Liver (tissue), 9 donors: Measurements from ENCODE around the gene LMF1. TPM values are rescaled to one million over a fixed set of nuclear protein-coding genes. Genes with fewer than 3 reads are reported as not detected.
A peak's percentile ranks its signal among the peaks of the same experiment; 100 is the strongest.

Experiments used
- DNase-seq: peaks from one replicate; pipeline ENCODE4 v3.0.0-alpha.2; 2017; ENCODE audit warnings: low spot score
- H3K27ac ChIP-seq, 2 donors: one replicate each; pipeline ENCODE4 v1.7.0; 2013; ENCODE audit warnings: inconsistent platforms in 2 of 2, low read length in 2 of 2, control low read depth in 1 of 2, low read depth in 1 of 2, mild to moderate bottlenecking in 1 of 2
- H3K27me3 ChIP-seq, 4 donors: one replicate each; pipeline versions ENCODE4 v1.6.1 to v1.7.0; 2013; ENCODE audit warnings: low read length in 3 of 4, inconsistent platforms in 1 of 4, mild to moderate bottlenecking in 1 of 4, moderate library complexity in 1 of 4; ENCODE audit not compliant: control insufficient read depth in 4 of 4, insufficient read depth in 4 of 4
- H3K36me3 ChIP-seq, 4 donors: one replicate each; pipeline versions ENCODE4 v1.6.1 to v1.7.0; 2013; ENCODE audit warnings: low read length in 3 of 4, mild to moderate bottlenecking in 3 of 4, low read depth in 1 of 4, moderate library complexity in 1 of 4; ENCODE audit not compliant: control insufficient read depth in 4 of 4, insufficient read depth in 3 of 4
- H3K4me1 ChIP-seq, 4 donors: one replicate each; pipeline versions ENCODE4 v1.6.1 to v1.7.0; 2013; ENCODE audit warnings: low read length in 3 of 4, mild to moderate bottlenecking in 3 of 4, moderate library complexity in 1 of 4; ENCODE audit not compliant: control insufficient read depth in 4 of 4, insufficient read depth in 4 of 4
- H3K4me3 ChIP-seq, 3 donors: one replicate each; pipeline versions ENCODE4 v1.6.1 to v1.7.0; 2013; ENCODE audit warnings: low read length in 3 of 3, control low read depth in 1 of 3, low read depth in 1 of 3, mild to moderate bottlenecking in 1 of 3
- H3K9ac ChIP-seq, 2 donors: one replicate each; pipeline ENCODE4 v1.7.0; 2013; ENCODE audit warnings: low read length in 2 of 2, mild to moderate bottlenecking in 2 of 2, moderate library complexity in 2 of 2, control low read depth in 1 of 2, low read depth in 1 of 2
- H3K9me3 ChIP-seq, 4 donors: one replicate each; pipeline versions ENCODE4 v1.6.1 to v1.7.0; 2013; ENCODE audit warnings: low read length in 3 of 4; ENCODE audit not compliant: control insufficient read depth in 4 of 4
- EGR1 ChIP-seq, 2 donors: IDR thresholded peaks; 2 replicates each; pipeline ENCODE4 v1.6.1; 2016 to 2018; ENCODE audit warnings: antibody characterized with exemption in 2 of 2, low read depth in 2 of 2
- FOXA2 ChIP-seq: IDR thresholded peaks from 2 replicates; pipeline ENCODE4 v1.6.1; 2016; ENCODE audit warnings: antibody characterized with exemption
- HNF4A ChIP-seq, 2 donors: conservative IDR thresholded peaks; 2 replicates each; pipeline ENCODE4 v1.6.1; 2016; ENCODE audit warnings: antibody characterized with exemption in 2 of 2, mild to moderate bottlenecking in 2 of 2
- JUND ChIP-seq, 2 donors: IDR thresholded peaks; 2 replicates each; pipeline ENCODE4 v1.6.1; 2016; ENCODE audit warnings: antibody characterized with exemption in 2 of 2
- RAD21 ChIP-seq, 2 donors: IDR thresholded peaks; 2 replicates each; pipeline ENCODE4 v1.6.1; 2016; ENCODE audit warnings: antibody characterized with exemption in 2 of 2, mild to moderate bottlenecking in 2 of 2
- SP1 ChIP-seq: IDR thresholded peaks from 2 replicates; pipeline ENCODE4 v1.6.1; 2018; ENCODE audit warnings: antibody characterized with exemption, mild to moderate bottlenecking
- TAF1 ChIP-seq: conservative IDR thresholded peaks from 2 replicates; pipeline ENCODE4 v1.6.1; 2016; ENCODE audit warnings: antibody characterized with exemption, mild to moderate bottlenecking
- YY1 ChIP-seq: IDR thresholded peaks from 2 replicates; pipeline ENCODE4 v1.6.1; 2016; ENCODE audit warnings: antibody characterized with exemption, mild to moderate bottlenecking
- WGBS: extraction: QIAGEN DNeasy Blood & Tissue Kit; methylation state at CpG from one replicate; pipeline ENCODE4 v1.1.7; 2013; 5-methylcytosine and 5-hydroxymethylcytosine counted together
- polyA plus RNA-seq, 2 donors: library from polyadenylated mRNA; stranded (reverse) in 1 of 2; unstranded in 1 of 2; fragments of 200-250 nt in 1 of 2; fragments of >200 nt in 1 of 2; fragmentation: Nextera tagmentation in 1 of 2; extraction: Ambion mirVana in 1 of 2; gene quantifications; one replicate each; pipeline versions ENCODE4 v1.2.1 to v1.2.3, GENCODE V29; 2013 to 2015
- total RNA-seq, 2 donors: library from RNA; depleted of rRNA; stranded (reverse); fragments of >200 nt; gene quantifications; one replicate each; pipeline ENCODE4 v1.2.3, GENCODE V29; 2014
- TF ChIP-seq, protein P1 (sequence below): IDR thresholded peaks from 2 replicates; pipeline ENCODE4 v1.6.1; 2016; ENCODE audit warnings: antibody characterized with exemption
- TF ChIP-seq, protein P2 (sequence below): IDR thresholded peaks from 2 replicates; pipeline ENCODE4 v1.6.1; 2016; ENCODE audit warnings: antibody characterized with exemption
- TF ChIP-seq, protein P3 (sequence below): IDR thresholded peaks from 2 replicates; pipeline ENCODE4 v1.6.1; 2016; ENCODE audit warnings: antibody characterized with exemption, mild to moderate bottlenecking
- donor health status: healthy.
- donor health status: healthy.
- donor health status: healthy.
- donor health status: healthy.
- donor health status: healthy.

The LMF1 gene
- total and polyA plus RNA-seq, 4 donors = 8.8 to 24.3 (median 12.6) TPM

DNA sequence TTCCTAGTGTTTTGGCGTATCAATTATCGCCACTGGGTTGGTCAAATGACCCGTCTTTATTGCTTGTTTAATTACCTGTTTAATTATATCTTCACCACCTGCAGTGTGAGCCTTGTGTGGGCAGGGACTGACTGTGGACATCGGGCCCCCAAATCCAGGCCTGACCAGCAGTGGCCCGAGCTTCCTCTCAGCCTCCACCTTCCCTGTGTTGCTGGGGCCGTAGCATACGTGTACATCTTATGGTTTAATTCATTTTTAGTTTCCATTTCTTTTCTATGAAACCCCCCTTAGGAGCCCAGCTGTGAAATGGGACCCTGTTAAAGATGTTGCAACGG, 1.2 kb upstream of the LMF1 start:
- H3K27ac ChIP-seq = no peak overlapping the region
- no peaks in the 10 kb centered on the region for H3K27me3 ChIP-seq
- DNase-seq = no peak
- H3K9ac ChIP-seq = no peak overlapping the region
- H3K4me3 ChIP-seq = no peak overlapping the region
- peaks cover 0 to 3% (median 0%) of the 10 kb centered on the region in 4 donors for H3K36me3 ChIP-seq
- H3K9me3 ChIP-seq = no peaks in the 10 kb centered on the region
- WGBS = 90% methylated on average over 8 of the region's 8 CpGs
- TF ChIP-seq FOXA2 (no peak), SP1 (no peak)
- TF ChIP-seq, protein P1, sequence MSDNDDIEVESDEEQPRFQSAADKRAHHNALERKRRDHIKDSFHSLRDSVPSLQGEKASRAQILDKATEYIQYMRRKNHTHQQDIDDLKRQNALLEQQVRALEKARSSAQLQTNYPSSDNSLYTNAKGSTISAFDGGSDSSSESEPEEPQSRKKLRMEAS = no peak
- H3K4me1 ChIP-seq = peaks cover 4 to 17% (median 9%) of the 10 kb centered on the region in 4 donors

DNA sequence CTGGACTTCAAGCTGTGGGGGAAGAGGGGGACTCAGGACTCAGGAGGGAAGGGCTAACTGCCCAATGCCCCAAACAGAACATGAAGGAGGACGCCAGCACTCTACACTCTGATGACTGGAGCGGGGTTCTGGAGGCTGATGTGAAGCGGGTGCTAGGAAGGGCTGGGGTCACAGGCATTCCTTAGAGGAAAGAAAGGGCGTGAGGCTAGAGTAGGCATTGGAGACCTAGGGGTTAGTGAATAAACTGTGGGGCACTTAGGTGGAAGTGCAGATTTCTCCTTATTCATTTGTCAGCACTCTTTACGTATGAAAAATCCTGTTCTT, 760 bp upstream of the LMF1 start:
- WGBS = 95% methylated on average over 5 of the region's 5 CpGs
- DNase-seq = no peak
- Histone ChIP-seq H3K4me3 (no peak overlapping the region), H3K27me3 (no peaks in the 10 kb centered on the region), H3K27ac (no peak overlapping the region), H3K9me3 (no peaks in the 10 kb centered on the region), H3K36me3 (peaks cover 0 to 4% (median 1%) of the 10 kb centered on the region in 4 donors), H3K4me1 (peaks cover 4 to 17% (median 9%) of the 10 kb centered on the region in 4 donors), H3K9ac (no peak overlapping the region)
- TF ChIP-seq, protein P2, sequence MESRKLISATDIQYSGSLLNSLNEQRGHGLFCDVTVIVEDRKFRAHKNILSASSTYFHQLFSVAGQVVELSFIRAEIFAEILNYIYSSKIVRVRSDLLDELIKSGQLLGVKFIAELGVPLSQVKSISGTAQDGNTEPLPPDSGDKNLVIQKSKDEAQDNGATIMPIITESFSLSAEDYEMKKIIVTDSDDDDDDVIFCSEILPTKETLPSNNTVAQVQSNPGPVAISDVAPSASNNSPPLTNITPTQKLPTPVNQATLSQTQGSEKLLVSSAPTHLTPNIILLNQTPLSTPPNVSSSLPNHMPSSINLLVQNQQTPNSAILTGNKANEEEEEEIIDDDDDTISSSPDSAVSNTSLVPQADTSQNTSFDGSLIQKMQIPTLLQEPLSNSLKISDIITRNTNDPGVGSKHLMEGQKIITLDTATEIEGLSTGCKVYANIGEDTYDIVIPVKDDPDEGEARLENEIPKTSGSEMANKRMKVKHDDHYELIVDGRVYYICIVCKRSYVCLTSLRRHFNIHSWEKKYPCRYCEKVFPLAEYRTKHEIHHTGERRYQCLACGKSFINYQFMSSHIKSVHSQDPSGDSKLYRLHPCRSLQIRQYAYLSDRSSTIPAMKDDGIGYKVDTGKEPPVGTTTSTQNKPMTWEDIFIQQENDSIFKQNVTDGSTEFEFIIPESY = no peak
- TF ChIP-seq JUND (IDR thresholded peaks at IDR 0.05) = no peak
- no peak for TF ChIP-seq YY1

DNA sequence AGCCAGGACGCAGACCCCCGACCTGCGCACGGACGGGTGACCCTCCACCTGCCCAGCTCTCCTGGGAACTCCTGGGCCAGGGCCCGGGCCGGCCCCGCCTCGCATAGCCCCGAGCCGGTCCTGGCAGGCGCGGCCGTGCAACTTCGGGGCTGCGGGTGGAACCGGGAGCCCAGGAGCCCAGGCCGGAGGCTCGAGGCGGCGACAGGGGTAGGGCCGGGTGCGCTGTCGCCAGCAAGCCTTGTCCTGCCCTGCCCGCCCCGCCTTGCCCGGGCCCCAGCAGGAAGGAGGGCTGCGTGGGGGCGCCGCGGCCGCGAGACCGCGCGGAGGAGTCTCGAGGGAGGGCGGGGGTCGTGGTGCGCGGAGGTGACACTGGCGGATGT, 408 bp downstream of the LMF1 start:
- DNase-seq = no peak
- Histone ChIP-seq H3K27ac (peak overlapping the region; percentile 46 to 65), H3K4me3 (peak overlapping the region; percentile 85 to 89 (median 85)), H3K9me3 (no peaks in the 10 kb centered on the region), H3K4me1 (peaks cover 4 to 17% (median 9%) of the 10 kb centered on the region in 4 donors), H3K9ac (peak overlapping the region in 1 of 2 donors; percentile 66), H3K27me3 (no peaks in the 10 kb centered on the region), H3K36me3 (peaks cover 0 to 5% (median 1%) of the 10 kb centered on the region in 4 donors)
- no peak for TF ChIP-seq RAD21 (IDR thresholded peaks at IDR 0.05)
- under 1% methylated on average over 42 of the region's 42 CpGs for WGBS

DNA sequence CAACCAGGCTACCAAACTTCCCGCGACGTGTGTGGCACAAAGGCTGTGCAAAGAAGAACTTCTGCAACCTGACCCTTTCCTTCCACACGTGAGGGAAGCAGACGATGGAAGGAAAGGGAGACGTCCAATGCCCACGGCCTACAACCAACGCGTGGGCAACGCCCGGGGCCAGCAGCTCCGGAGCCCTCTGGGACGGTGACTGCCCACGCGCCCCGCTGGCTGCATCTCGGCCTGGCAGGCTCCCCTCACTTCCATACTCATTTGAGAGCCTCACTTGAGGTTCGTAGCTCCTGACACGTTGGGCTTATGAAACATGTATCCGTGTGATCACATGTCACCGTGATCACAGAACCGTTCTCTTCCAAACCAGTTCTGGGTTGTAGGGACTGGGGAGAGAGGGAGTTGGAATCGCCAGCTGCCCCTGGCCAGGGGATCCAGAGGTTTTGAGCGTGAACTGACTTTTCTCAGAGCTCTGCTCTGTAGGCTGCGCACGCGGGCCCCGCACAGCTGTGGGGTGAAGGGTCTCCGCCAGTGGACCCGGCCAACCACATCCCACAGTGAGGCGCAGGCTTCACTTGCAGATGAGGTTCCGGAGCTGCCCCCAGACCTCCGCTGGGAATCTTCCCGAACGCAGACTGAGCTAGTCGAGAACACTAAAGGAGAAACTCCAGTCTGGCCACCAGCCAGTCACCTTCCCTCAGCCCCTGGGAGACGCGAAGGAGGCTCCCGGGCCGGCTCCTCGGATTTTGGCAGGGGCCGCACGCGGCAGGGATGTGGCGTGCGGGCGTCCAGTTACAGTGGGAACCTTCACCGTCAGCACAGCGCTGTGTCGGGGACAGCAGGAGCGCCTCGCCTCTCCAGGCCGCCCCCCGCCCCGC, 1.0 kb downstream of the LMF1 start:
- DNase-seq = no peak

More for the DNA sequence above, 1.0 kb downstream of the LMF1 start:
- Histone ChIP-seq H3K4me3 (peak overlapping the region in 2 of 3 donors; percentile 85), H3K9me3 (no peaks in the 10 kb centered on the region), H3K36me3 (peaks cover 0 to 5% (median 1%) of the 10 kb centered on the region in 4 donors), H3K9ac (no peak overlapping the region), H3K4me1 (peaks cover 4 to 17% (median 9%) of the 10 kb centered on the region in 4 donors), H3K27me3 (no peaks in the 10 kb centered on the region), H3K27ac (no peak overlapping the region)
- WGBS = 56% methylated on average over 55 of the region's 55 CpGs
- TF ChIP-seq TAF1 (no peak), JUND (IDR thresholded peaks at IDR 0.05) (no peak), RAD21 (IDR thresholded peaks at IDR 0.05) (no peak), HNF4A (conservative IDR thresholded peaks at IDR 0.05) (no peak), SP1 (no peak), EGR1 (IDR thresholded peaks at IDR 0.05; ENCODE audit: low read depth in 2 of 2) (no peak)
- TF ChIP-seq, protein P2 = no peak
- TF ChIP-seq, protein P1 = no peak
- TF ChIP-seq, protein P3, sequence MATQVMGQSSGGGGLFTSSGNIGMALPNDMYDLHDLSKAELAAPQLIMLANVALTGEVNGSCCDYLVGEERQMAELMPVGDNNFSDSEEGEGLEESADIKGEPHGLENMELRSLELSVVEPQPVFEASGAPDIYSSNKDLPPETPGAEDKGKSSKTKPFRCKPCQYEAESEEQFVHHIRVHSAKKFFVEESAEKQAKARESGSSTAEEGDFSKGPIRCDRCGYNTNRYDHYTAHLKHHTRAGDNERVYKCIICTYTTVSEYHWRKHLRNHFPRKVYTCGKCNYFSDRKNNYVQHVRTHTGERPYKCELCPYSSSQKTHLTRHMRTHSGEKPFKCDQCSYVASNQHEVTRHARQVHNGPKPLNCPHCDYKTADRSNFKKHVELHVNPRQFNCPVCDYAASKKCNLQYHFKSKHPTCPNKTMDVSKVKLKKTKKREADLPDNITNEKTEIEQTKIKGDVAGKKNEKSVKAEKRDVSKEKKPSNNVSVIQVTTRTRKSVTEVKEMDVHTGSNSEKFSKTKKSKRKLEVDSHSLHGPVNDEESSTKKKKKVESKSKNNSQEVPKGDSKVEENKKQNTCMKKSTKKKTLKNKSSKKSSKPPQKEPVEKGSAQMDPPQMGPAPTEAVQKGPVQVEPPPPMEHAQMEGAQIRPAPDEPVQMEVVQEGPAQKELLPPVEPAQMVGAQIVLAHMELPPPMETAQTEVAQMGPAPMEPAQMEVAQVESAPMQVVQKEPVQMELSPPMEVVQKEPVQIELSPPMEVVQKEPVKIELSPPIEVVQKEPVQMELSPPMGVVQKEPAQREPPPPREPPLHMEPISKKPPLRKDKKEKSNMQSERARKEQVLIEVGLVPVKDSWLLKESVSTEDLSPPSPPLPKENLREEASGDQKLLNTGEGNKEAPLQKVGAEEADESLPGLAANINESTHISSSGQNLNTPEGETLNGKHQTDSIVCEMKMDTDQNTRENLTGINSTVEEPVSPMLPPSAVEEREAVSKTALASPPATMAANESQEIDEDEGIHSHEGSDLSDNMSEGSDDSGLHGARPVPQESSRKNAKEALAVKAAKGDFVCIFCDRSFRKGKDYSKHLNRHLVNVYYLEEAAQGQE = no peak
